ENCODE results near the gene RNF126.

DNA sequence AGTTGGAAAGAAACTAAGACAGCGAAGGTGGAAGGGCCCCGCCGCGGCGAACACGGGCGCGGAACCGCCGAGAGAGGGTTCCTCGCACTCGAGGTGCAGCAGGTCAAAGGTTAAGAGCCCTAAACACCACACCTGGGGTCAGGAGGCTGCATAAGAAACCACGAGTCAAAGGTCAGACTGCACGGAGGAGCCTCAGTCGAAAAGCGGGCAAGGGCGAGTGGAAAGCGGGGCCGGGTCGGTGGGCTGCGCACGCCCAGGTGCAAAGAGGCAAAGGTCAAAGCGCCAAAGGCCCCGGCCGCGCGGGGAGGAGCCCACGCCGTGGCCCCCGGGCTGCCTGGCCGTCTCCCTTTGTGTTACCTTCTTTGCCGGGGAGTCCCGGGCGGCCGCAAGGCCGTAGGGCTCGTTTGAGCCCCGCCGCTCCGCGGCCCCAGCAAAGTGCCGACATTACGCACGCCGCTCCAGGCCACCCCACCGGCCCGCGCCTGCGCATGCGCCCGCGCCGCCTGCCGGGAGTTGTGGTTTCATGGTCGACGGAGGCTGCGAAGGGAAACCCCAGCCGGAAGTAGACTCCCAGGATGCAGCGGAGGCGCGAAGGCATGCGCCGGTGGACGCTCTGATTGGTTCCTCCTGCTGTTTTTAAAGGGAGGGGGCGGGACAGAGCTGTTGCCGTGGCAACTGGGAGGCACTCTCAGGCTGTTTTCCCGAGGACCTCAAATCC, 29.8 kb downstream of the RNF126 start, which contains the start of gene POLRMT:
- TF ChIP-seq, protein P1, sequence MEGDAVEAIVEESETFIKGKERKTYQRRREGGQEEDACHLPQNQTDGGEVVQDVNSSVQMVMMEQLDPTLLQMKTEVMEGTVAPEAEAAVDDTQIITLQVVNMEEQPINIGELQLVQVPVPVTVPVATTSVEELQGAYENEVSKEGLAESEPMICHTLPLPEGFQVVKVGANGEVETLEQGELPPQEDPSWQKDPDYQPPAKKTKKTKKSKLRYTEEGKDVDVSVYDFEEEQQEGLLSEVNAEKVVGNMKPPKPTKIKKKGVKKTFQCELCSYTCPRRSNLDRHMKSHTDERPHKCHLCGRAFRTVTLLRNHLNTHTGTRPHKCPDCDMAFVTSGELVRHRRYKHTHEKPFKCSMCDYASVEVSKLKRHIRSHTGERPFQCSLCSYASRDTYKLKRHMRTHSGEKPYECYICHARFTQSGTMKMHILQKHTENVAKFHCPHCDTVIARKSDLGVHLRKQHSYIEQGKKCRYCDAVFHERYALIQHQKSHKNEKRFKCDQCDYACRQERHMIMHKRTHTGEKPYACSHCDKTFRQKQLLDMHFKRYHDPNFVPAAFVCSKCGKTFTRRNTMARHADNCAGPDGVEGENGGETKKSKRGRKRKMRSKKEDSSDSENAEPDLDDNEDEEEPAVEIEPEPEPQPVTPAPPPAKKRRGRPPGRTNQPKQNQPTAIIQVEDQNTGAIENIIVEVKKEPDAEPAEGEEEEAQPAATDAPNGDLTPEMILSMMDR (IDR thresholded peaks at IDR 0.05; ENCODE audit: insufficient read depth, low read length) = no peak
- TF ChIP-seq GABPA (IDR thresholded peaks at IDR 0.05; ENCODE audit: low read depth) (peak; percentile 92), POLR2AphosphoS5 (IDR thresholded peaks at IDR 0.05; ENCODE audit: low read depth) (0 out of 2 replicates have a peak, but pooled peaks have one; percentile 16)
- TF ChIP-seq, protein P2, sequence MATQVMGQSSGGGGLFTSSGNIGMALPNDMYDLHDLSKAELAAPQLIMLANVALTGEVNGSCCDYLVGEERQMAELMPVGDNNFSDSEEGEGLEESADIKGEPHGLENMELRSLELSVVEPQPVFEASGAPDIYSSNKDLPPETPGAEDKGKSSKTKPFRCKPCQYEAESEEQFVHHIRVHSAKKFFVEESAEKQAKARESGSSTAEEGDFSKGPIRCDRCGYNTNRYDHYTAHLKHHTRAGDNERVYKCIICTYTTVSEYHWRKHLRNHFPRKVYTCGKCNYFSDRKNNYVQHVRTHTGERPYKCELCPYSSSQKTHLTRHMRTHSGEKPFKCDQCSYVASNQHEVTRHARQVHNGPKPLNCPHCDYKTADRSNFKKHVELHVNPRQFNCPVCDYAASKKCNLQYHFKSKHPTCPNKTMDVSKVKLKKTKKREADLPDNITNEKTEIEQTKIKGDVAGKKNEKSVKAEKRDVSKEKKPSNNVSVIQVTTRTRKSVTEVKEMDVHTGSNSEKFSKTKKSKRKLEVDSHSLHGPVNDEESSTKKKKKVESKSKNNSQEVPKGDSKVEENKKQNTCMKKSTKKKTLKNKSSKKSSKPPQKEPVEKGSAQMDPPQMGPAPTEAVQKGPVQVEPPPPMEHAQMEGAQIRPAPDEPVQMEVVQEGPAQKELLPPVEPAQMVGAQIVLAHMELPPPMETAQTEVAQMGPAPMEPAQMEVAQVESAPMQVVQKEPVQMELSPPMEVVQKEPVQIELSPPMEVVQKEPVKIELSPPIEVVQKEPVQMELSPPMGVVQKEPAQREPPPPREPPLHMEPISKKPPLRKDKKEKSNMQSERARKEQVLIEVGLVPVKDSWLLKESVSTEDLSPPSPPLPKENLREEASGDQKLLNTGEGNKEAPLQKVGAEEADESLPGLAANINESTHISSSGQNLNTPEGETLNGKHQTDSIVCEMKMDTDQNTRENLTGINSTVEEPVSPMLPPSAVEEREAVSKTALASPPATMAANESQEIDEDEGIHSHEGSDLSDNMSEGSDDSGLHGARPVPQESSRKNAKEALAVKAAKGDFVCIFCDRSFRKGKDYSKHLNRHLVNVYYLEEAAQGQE (IDR thresholded peaks at IDR 0.05; ENCODE audit: insufficient replicate concordance, low read depth) = no peak

Data from HL-60 (cell line).